ENCODE measurements around the gene ORAI3. TPM values are rescaled to one million over a fixed set of nuclear protein-coding genes. Genes with fewer than 3 reads are reported as not detected.

ORAI3 gene
- 21.3 and 41.2 TPM in 2 replicates for total RNA-seq (ENCODE audit: low replicate concordance)

GRCh38 chr16:30948667-30949649, at the start of gene ORAI3:
Gene ORAI3 (plus strand): TSS chr16:30949068. CDS start chr16:30949290, 222 bp downstream.

GRCh38 chr16:30923554-30924075, 25.3 kb upstream of the ORAI3 start, which contains the start of gene FBXL19:
Gene FBXL19 (plus strand): TSS chr16:30923572. CDS start chr16:30925755, 2,183 bp downstream.

GRCh38 chr16:30957456-30958174, 8.7 kb downstream of the ORAI3 start, which contains the start of gene SETD1A:
Gene SETD1A (plus strand): TSS chr16:30957754. CDS start chr16:30958732, 978 bp downstream.

GRCh38 chr16:30984669-30985400, 36.0 kb downstream of the ORAI3 start, which contains the start of gene HSD3B7:
Gene HSD3B7 (plus strand): TSS chr16:30985207. CDS start chr16:30985659, 452 bp downstream.

Other genes starting within 250 kb of the ORAI3 start
- gene SRCAP, start 249.9 kb upstream of the ORAI3 start, total RNA-seq (ENCODE audit: low replicate concordance): 12.3 and 15.9 TPM in 2 replicates
- 15.3 and 16.7 TPM in 2 replicates for gene PHKG2, start 200.6 kb upstream of the ORAI3 start, total RNA-seq (ENCODE audit: low replicate concordance)
- gene CFAP119, start 187.0 kb upstream of the ORAI3 start, total RNA-seq (ENCODE audit: low replicate concordance): 1.9 and 2.6 TPM in 2 replicates
- 47.7 and 54.2 TPM in 2 replicates for gene RNF40, start 186.7 kb upstream of the ORAI3 start, total RNA-seq (ENCODE audit: low replicate concordance)
- 3.3 and 6.8 TPM in 2 replicates for gene ZNF629, start 161.9 kb upstream of the ORAI3 start, total RNA-seq (ENCODE audit: low replicate concordance)
- gene BCL7C, start 55.0 kb upstream of the ORAI3 start, total RNA-seq (ENCODE audit: low replicate concordance): 16.7 and 35.9 TPM in 2 replicates
- 0.23 and 0.98 TPM in 2 replicates for gene CTF1, start 52.5 kb upstream of the ORAI3 start, total RNA-seq (ENCODE audit: low replicate concordance)
- 8.2 and 13.9 TPM in 2 replicates for gene FBXL19, start 25.5 kb upstream of the ORAI3 start, total RNA-seq (ENCODE audit: low replicate concordance)
- gene SETD1A, start 8.7 kb downstream of the ORAI3 start, total RNA-seq (ENCODE audit: low replicate concordance): 1.6 and 2.2 TPM in 2 replicates
- gene HSD3B7, start 36.1 kb downstream of the ORAI3 start, total RNA-seq (ENCODE audit: low replicate concordance): 11.7 and 71.5 TPM in 2 replicates
- gene STX1B, start 61.6 kb downstream of the ORAI3 start, total RNA-seq (ENCODE audit: low replicate concordance): 0.53 and 2.7 TPM in 2 replicates
- gene STX4, start 84.5 kb downstream of the ORAI3 start, total RNA-seq (ENCODE audit: low replicate concordance): 26.2 and 59.8 TPM in 2 replicates
- 9.3 and 12.3 TPM in 2 replicates for gene ZNF668, start 125.2 kb downstream of the ORAI3 start, total RNA-seq (ENCODE audit: low replicate concordance)
- gene ZNF646, start 125.4 kb downstream of the ORAI3 start, total RNA-seq (ENCODE audit: low replicate concordance): 9.8 and 10.4 TPM in 2 replicates
- gene PRSS53, start 139.9 kb downstream of the ORAI3 start, total RNA-seq (ENCODE audit: low replicate concordance): 1.2 and 1.5 TPM in 2 replicates
- 105 and 187 TPM in 2 replicates for gene VKORC1, start 145.7 kb downstream of the ORAI3 start, total RNA-seq (ENCODE audit: low replicate concordance)
- gene BCKDK, start 159.3 kb downstream of the ORAI3 start, total RNA-seq (ENCODE audit: low replicate concordance): 8.3 and 15.0 TPM in 2 replicates
- gene KAT8, start 168.6 kb downstream of the ORAI3 start, total RNA-seq (ENCODE audit: low replicate concordance): 26.2 and 26.8 TPM in 2 replicates
- not detected in 2 replicates for gene PRSS8, start 186.7 kb downstream of the ORAI3 start, total RNA-seq (ENCODE audit: low replicate concordance)
- gene PRSS36, start 201.0 kb downstream of the ORAI3 start, total RNA-seq (ENCODE audit: low replicate concordance): 0.45 TPM in 1 of 2 replicates, not detected in the other
- 25.2 and 35.3 TPM in 2 replicates for gene FUS, start 231.1 kb downstream of the ORAI3 start, total RNA-seq (ENCODE audit: low replicate concordance)

Measured in smooth muscle cell of the coronary artery (primary cell).